GM12801 (cell line): ENCODE measurements around the gene IL26.

Source experiments
- CTCF ChIP-seq: IDR thresholded peaks from one replicate; pipeline ENCODE4 v1.5.1; 2011; ENCODE audit warnings: control low read depth; ENCODE audit not compliant: insufficient read length; ENCODE audit errors: extremely low read depth

IL26 gene

GRCh38 chr12:68264857-68265256, 39.2 kb upstream of the IL26 start:
- no peak for TF ChIP-seq CTCF

- no peak for TF ChIP-seq CTCF
Measured at GRCh38 chr12:68264158-68264855, 38.7 kb upstream of the IL26 start.

GRCh38 chr12:68263366-68263765, 37.8 kb upstream of the IL26 start:
- no peak for TF ChIP-seq CTCF

- TF ChIP-seq CTCF: no peak
Measured at GRCh38 chr12:68261896-68262295, 36.3 kb upstream of the IL26 start.

- TF ChIP-seq CTCF: no peak
Measured at GRCh38 chr12:68260153-68260552, 34.5 kb upstream of the IL26 start.

GRCh38 chr12:68259318-68259940, 33.8 kb upstream of the IL26 start:
- no peak for TF ChIP-seq CTCF

GRCh38 chr12:68253504-68253903, 27.9 kb upstream of the IL26 start, which contains the start of gene IL22:
Gene IL22, minus strand, starts transcription at chr12:68253604. Its CDS starts 156 bp downstream, at chr12:68253448.
- no peak for TF ChIP-seq CTCF
